ENCODE results near the gene DNM1. TPM values are rescaled to one million over a fixed set of nuclear protein-coding genes. Genes with fewer than 3 reads are reported as not detected.
A peak's percentile ranks its signal among the peaks of the same experiment; 100 is the strongest.

The DNM1 gene
- total and polyA plus RNA-seq, 7 donors: 1.1 to 5.4 (median 2.1) TPM

GRCh38 chr9:128271112-128271511 is 67.9 kb downstream of the DNM1 start:
- Histone ChIP-seq H3K27ac (no peak overlapping the region), H3K4me1 (peaks cover 8% of the 10 kb centered on the region), H3K4me3 (no peak overlapping the region), H3K27me3 (ENCODE audit: insufficient read depth in 3 of 3, low read length in 2 of 3) (no peaks in the 10 kb centered on the region), H3K9me3 (no peaks in the 10 kb centered on the region), H3K36me3 (ENCODE audit: insufficient read depth in 1 of 2, low read depth in 1 of 2) (peaks cover 7 to 69% of the 10 kb centered on the region in 2 donors)
- TF ChIP-seq CTCF (IDR thresholded peaks at IDR 0.05): no peak
- WGBS, 3 donors: 88 to 92% (median 91%) methylated on average over 3 of the region's 3 CpGs
- DNase-seq (no peak), ATAC-seq (no peak)
- intact Hi-C loops (cut with DNase I): no loop called here

- Histone ChIP-seq H3K36me3 (ENCODE audit: insufficient read depth in 1 of 2, low read depth in 1 of 2) (peaks cover 7 to 65% of the 10 kb centered on the region in 2 donors), H3K27me3 (ENCODE audit: insufficient read depth in 3 of 3, low read length in 2 of 3) (no peaks in the 10 kb centered on the region), H3K4me3 (no peak overlapping the region), H3K4me1 (peaks cover 8% of the 10 kb centered on the region), H3K27ac (no peak overlapping the region), H3K9me3 (no peaks in the 10 kb centered on the region)
- DNase-seq: no peak
- no peak for TF ChIP-seq CTCF (IDR thresholded peaks at IDR 0.05)
- WGBS, 3 donors: 64 to 78% (median 74%) methylated on average over 5 of the region's 5 CpGs
- intact Hi-C loops (cut with DNase I): no loop called here
- ATAC-seq: no peak
Observed at GRCh38 chr9:128271512-128271911, 68.3 kb downstream of the DNM1 start.

GRCh38 chr9:128274245-128274644 is 71.1 kb downstream of the DNM1 start:
- TF ChIP-seq CTCF (IDR thresholded peaks at IDR 0.05): no peak
- ATAC-seq (no peak), DNase-seq (no peak)
- H3K27me3 ChIP-seq (ENCODE audit: insufficient read depth in 3 of 3, low read length in 2 of 3): no peaks in the 10 kb centered on the region
- 54 to 68% (median 59%) methylated on average over 8 of the region's 8 CpGs for WGBS, 3 donors
- intact Hi-C loops (cut with DNase I): no loop called here
- no peaks in the 10 kb centered on the region for H3K9me3 ChIP-seq
- H3K4me1 ChIP-seq: peaks cover 19% of the 10 kb centered on the region
- peaks cover 7 to 40% of the 10 kb centered on the region in 2 donors for H3K36me3 ChIP-seq (ENCODE audit: insufficient read depth in 1 of 2, low read depth in 1 of 2)
- no peak overlapping the region for H3K27ac ChIP-seq
- H3K4me3 ChIP-seq: peak overlapping the region; percentile 97

GRCh38 chr9:128275198-128276007 is 72.2 kb downstream of the DNM1 start, which contains the start of gene GOLGA2:
Gene GOLGA2, minus strand, starts transcription at chr9:128276007. Its CDS starts 31 bp downstream, at chr9:128275976.
- peaks cover 19% of the 10 kb centered on the region for H3K4me1 ChIP-seq
- H3K27me3 ChIP-seq (ENCODE audit: insufficient read depth in 3 of 3, low read length in 2 of 3): no peaks in the 10 kb centered on the region
- H3K4me3 ChIP-seq: peak within 1 kb of the TSS; percentile 97
- H3K27ac ChIP-seq: peak within 1 kb of the TSS; percentile 86
- DNase-seq (peak in 1 of 2 donors; percentile 57), ATAC-seq (peak; percentile 55 to 73 (median 66))
- no peak for TF ChIP-seq CTCF (IDR thresholded peaks at IDR 0.05)
- peaks cover 7 to 41% of the 10 kb centered on the region in 2 donors for H3K36me3 ChIP-seq (ENCODE audit: insufficient read depth in 1 of 2, low read depth in 1 of 2)
- no peaks in the 10 kb centered on the region for H3K9me3 ChIP-seq
- intact Hi-C loops (cut with DNase I): loop anchor here in 1 of 2 donors (5.0 kb wide), 1 partner anchor 83 kb away; the partner anchor contains the start of gene CIZ1
- 0 to 1% (median 1%) methylated on average over 44 to 57 of the region's 57 CpGs for WGBS, 3 donors
